Neural cell (in vitro differentiated cells): Measurements from ENCODE around the gene CCDC63. TPM values are rescaled to one million over a fixed set of nuclear protein-coding genes. Genes with fewer than 3 reads are reported as not detected.

Source experiments
- H2AFZ ChIP-seq: fragments of 200-600, 300-800 bp; sonication (generic), shearing (Covaris generic); 2 replicates; pipeline ENCODE4 v1.6.0; 2014; ENCODE audit warnings: low read depth, mild to moderate bottlenecking, antibody characterized with exemption, low read length, moderate library complexity
- H3F3A ChIP-seq: fragments of 200-600 bp; shearing (Covaris generic); 2 replicates; pipeline ENCODE4 v1.6.1; 2016; ENCODE audit warnings: mild to moderate bottlenecking, moderate library complexity, mixed read lengths, antibody characterized with exemption, low read length; ENCODE audit not compliant: insufficient read depth, poor library complexity, severe bottlenecking
- H3K27ac ChIP-seq: fragments of 200-600, 300-800 bp; sonication (generic), shearing (Covaris generic); 2 replicates; pipeline ENCODE4 v1.5.1; 2014; ENCODE audit warnings: mild to moderate bottlenecking, low read length, moderate library complexity
- H3K27me3 ChIP-seq: fragments of 300-800, 200-600 bp; sonication (generic), shearing (Covaris generic); 2 replicates; pipeline ENCODE4 v1.6.0; 2014; ENCODE audit warnings: mild to moderate bottlenecking, low read depth, low read length, moderate library complexity; ENCODE audit not compliant: insufficient read depth
- H3K36me3 ChIP-seq: fragments of 300-800, 200-600 bp; sonication (generic), shearing (Covaris generic); 2 replicates; pipeline ENCODE4 v1.5.1; 2014; ENCODE audit warnings: mild to moderate bottlenecking, antibody characterized with exemption, low read length, moderate library complexity; ENCODE audit not compliant: insufficient read depth
- H3K4me2 ChIP-seq: fragments of 300-800, 200-600 bp; sonication (generic), shearing (Covaris generic); 2 replicates; pipeline ENCODE4 v1.6.0; 2014; ENCODE audit warnings: mild to moderate bottlenecking, low read length
- H3K4me3 ChIP-seq: fragments of 300-800, 200-600 bp; sonication (generic), shearing (Covaris generic); 2 replicates; pipeline ENCODE4 v1.5.1; 2014; ENCODE audit warnings: mild to moderate bottlenecking, low read length, moderate library complexity
- H3K79me2 ChIP-seq: fragments of 200-600 bp; shearing (Covaris generic); replicated peaks from 2 replicates; pipeline ENCODE4 v1.6.0; 2014; ENCODE audit warnings: mild to moderate bottlenecking, low read length, moderate library complexity; ENCODE audit not compliant: insufficient read depth
- H3K9ac ChIP-seq: fragments of 300-800, 200-600 bp; sonication (generic), shearing (Covaris generic); 2 replicates; pipeline ENCODE4 v1.6.1; 2016; ENCODE audit warnings: mild to moderate bottlenecking, low read length, mixed read lengths
- H3K9me2 ChIP-seq: fragments of 200-600 bp; shearing (Covaris generic); 2 replicates; pipeline ENCODE4 v1.6.1; 2016; ENCODE audit warnings: mild to moderate bottlenecking, low read length, mixed read lengths; ENCODE audit not compliant: insufficient read depth
- H3K9me3 ChIP-seq: fragments of 200-600, 300-800 bp; sonication (generic), shearing (Covaris generic); 2 replicates; pipeline ENCODE4 v1.6.1; 2016; ENCODE audit warnings: mild to moderate bottlenecking, mixed run types, low read length, moderate library complexity, mixed read lengths
- H4K20me1 ChIP-seq: fragments of 200-600 bp; shearing (Covaris generic); 2 replicates; pipeline ENCODE4 v1.6.1; 2016; ENCODE audit warnings: mild to moderate bottlenecking, mixed run types; ENCODE audit not compliant: insufficient read depth
- EP300 ChIP-seq: fragments of 450-650 bp; conservative IDR thresholded peaks from 2 replicates; pipeline ENCODE4 v1.6.1; 2014; ENCODE audit warnings: antibody characterized with exemption, mild to moderate bottlenecking, moderate library complexity; ENCODE audit not compliant: poor library complexity, severe bottlenecking
- EZH2 ChIP-seq: fragments of 200-600, 300-800 bp; shearing (Covaris generic), sonication (generic); IDR thresholded peaks from 2 replicates; pipeline ENCODE4 v1.6.1; 2014; ENCODE audit warnings: antibody characterized with exemption, low read length, borderline replicate concordance, mild to moderate bottlenecking; ENCODE audit not compliant: insufficient read depth, poor library complexity, severe bottlenecking
- MXI1 ChIP-seq: fragments of 450-650 bp; conservative IDR thresholded peaks from 2 replicates; pipeline ENCODE4 v1.6.1; 2014; ENCODE audit warnings: antibody characterized with exemption, mild to moderate bottlenecking; ENCODE audit not compliant: poor library complexity, severe bottlenecking
- POLR2AphosphoS5 ChIP-seq: IDR thresholded peaks from 2 replicates; pipeline ENCODE4 v1.6.1; 2012
- RAD21 ChIP-seq: fragments of 450-650 bp; conservative IDR thresholded peaks from 2 replicates; pipeline ENCODE4 v1.6.1; 2014; ENCODE audit warnings: antibody characterized with exemption, mild to moderate bottlenecking, moderate library complexity
- SMC3 ChIP-seq: fragments of 450-650 bp; conservative IDR thresholded peaks from 2 replicates; pipeline ENCODE4 v1.6.1; 2014; ENCODE audit warnings: antibody characterized with exemption, mild to moderate bottlenecking, moderate library complexity; ENCODE audit not compliant: poor library complexity
- TAF1 ChIP-seq: IDR thresholded peaks from 2 replicates; pipeline ENCODE4 v1.6.1; 2012; ENCODE audit warnings: low read depth
- polyA plus RNA-seq: library from polyadenylated mRNA; depleted of rRNA; stranded (reverse); fragments of >200 nt; gene quantifications from 2 replicates; pipeline ENCODE4 v1.2.3, GENCODE V29; 2014
- TF ChIP-seq, protein P1 (sequence below): IDR thresholded peaks from 2 replicates; pipeline ENCODE4 v1.6.1; 2012; ENCODE audit warnings: borderline replicate concordance
- TF ChIP-seq, protein P2 (sequence below): fragments of 450-650 bp; IDR thresholded peaks from 2 replicates; pipeline ENCODE4 v1.5.1; 2014; ENCODE audit warnings: antibody characterized with exemption, mild to moderate bottlenecking, moderate library complexity; ENCODE audit not compliant: poor library complexity, severe bottlenecking

Gene CCDC63
- polyA plus RNA-seq, 1 donor from 2014 or later = not detected

DNA sequence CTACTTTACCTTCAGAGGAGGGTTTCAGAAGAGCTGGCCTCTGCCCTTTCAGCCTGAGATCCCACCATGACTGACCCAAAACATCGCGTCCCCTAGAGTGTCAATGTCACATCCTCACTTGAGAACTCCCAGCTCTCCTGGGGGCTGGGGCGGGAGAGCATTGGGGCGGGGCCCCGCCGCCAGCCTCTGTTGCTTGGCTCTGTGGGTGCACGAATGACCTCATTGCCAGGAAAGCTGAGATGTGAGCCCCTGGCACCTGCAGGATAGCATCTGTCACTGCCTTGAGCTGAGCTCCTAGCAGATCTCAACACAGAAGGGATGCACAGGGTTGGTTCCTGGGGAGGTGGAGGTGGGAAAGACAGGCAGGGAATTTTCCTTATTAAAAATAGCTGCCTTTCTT, 94.1 kb downstream of the CCDC63 start:
- H3K9me3 ChIP-seq = peaks cover 3% of the 10 kb centered on the region
- no peaks in the 10 kb centered on the region for H3K79me2 ChIP-seq
- H3K9me2 ChIP-seq = no peaks in the 10 kb centered on the region
- H3K9ac ChIP-seq = no peak overlapping the region
- no peaks in the 10 kb centered on the region for H4K20me1 ChIP-seq
- no peak overlapping the region for H3K4me2 ChIP-seq
- no peaks in the 10 kb centered on the region for H3K36me3 ChIP-seq
- H3K27ac ChIP-seq = no peak overlapping the region
- H3F3A ChIP-seq = no peaks in the 10 kb centered on the region
- H2AFZ ChIP-seq = no peak overlapping the region
- peaks cover 4% of the 10 kb centered on the region for H3K27me3 ChIP-seq
- TF ChIP-seq TAF1 (no peak), POLR2AphosphoS5 (no peak), RAD21 (no peak), EZH2 (no peak), SMC3 (no peak), EP300 (no peak)
- TF ChIP-seq, protein P1, sequence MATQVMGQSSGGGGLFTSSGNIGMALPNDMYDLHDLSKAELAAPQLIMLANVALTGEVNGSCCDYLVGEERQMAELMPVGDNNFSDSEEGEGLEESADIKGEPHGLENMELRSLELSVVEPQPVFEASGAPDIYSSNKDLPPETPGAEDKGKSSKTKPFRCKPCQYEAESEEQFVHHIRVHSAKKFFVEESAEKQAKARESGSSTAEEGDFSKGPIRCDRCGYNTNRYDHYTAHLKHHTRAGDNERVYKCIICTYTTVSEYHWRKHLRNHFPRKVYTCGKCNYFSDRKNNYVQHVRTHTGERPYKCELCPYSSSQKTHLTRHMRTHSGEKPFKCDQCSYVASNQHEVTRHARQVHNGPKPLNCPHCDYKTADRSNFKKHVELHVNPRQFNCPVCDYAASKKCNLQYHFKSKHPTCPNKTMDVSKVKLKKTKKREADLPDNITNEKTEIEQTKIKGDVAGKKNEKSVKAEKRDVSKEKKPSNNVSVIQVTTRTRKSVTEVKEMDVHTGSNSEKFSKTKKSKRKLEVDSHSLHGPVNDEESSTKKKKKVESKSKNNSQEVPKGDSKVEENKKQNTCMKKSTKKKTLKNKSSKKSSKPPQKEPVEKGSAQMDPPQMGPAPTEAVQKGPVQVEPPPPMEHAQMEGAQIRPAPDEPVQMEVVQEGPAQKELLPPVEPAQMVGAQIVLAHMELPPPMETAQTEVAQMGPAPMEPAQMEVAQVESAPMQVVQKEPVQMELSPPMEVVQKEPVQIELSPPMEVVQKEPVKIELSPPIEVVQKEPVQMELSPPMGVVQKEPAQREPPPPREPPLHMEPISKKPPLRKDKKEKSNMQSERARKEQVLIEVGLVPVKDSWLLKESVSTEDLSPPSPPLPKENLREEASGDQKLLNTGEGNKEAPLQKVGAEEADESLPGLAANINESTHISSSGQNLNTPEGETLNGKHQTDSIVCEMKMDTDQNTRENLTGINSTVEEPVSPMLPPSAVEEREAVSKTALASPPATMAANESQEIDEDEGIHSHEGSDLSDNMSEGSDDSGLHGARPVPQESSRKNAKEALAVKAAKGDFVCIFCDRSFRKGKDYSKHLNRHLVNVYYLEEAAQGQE = no peak
- TF ChIP-seq, protein P2, sequence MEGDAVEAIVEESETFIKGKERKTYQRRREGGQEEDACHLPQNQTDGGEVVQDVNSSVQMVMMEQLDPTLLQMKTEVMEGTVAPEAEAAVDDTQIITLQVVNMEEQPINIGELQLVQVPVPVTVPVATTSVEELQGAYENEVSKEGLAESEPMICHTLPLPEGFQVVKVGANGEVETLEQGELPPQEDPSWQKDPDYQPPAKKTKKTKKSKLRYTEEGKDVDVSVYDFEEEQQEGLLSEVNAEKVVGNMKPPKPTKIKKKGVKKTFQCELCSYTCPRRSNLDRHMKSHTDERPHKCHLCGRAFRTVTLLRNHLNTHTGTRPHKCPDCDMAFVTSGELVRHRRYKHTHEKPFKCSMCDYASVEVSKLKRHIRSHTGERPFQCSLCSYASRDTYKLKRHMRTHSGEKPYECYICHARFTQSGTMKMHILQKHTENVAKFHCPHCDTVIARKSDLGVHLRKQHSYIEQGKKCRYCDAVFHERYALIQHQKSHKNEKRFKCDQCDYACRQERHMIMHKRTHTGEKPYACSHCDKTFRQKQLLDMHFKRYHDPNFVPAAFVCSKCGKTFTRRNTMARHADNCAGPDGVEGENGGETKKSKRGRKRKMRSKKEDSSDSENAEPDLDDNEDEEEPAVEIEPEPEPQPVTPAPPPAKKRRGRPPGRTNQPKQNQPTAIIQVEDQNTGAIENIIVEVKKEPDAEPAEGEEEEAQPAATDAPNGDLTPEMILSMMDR = no peak
- no peak overlapping the region for H3K4me3 ChIP-seq

DNA sequence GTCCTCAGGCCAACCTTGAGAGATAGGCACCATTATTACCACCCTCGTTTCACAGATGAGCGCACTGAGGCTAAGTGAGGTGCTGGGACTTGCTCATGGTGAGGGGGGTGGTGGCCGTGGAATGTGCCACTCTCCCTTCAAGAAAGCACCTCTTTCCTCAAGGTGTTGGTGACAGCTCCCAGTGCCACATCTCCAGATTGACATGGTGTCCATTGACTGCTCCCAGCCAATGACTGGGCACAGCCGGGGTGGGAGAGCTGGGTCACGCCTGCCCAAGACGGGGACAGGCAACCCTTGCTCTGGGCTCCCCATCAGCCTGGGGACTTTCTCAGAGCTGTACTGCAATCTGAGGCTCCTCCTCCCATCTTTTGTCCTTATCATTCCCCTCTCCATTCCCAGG, 94.6 kb downstream of the CCDC63 start:
- no peak overlapping the region for H3K27ac ChIP-seq
- no peaks in the 10 kb centered on the region for H3K36me3 ChIP-seq
- H3K9me3 ChIP-seq = peaks cover 3% of the 10 kb centered on the region
- H3K79me2 ChIP-seq = no peaks in the 10 kb centered on the region
- no peak overlapping the region for H3K4me3 ChIP-seq
- no peaks in the 10 kb centered on the region for H3F3A ChIP-seq
- H4K20me1 ChIP-seq = no peaks in the 10 kb centered on the region
- no peak overlapping the region for H2AFZ ChIP-seq
- TF ChIP-seq, protein P1 = no peak
- TF ChIP-seq, protein P2 = no peak
- no peak for TF ChIP-seq MXI1
- TF ChIP-seq TAF1 = no peak
- no peak for TF ChIP-seq EP300
- no peak for TF ChIP-seq SMC3
- TF ChIP-seq EZH2 = no peak
- no peak for TF ChIP-seq POLR2AphosphoS5
- no peak for TF ChIP-seq RAD21
- no peak overlapping the region for H3K9ac ChIP-seq
- no peaks in the 10 kb centered on the region for H3K9me2 ChIP-seq
- H3K27me3 ChIP-seq = peaks cover 4% of the 10 kb centered on the region
- H3K4me2 ChIP-seq = no peak overlapping the region
